Activated CD4-positive, alpha-beta T cell treated with anti-CD3 and anti-CD28 coated beads, Interleukin-2, Interleukin-4, amounts not matched to agents 100 ng/mL and 50 ng/mL, durations not matched to agents 16 hours and 8 hours (primary cell): ENCODE data around the gene MAB21L3.
A peak's percentile ranks its signal among the peaks of the same experiment; 100 is the strongest.
"Not testable (repeated sequence)": the region's sequence is repeated elsewhere in the genome, so short reads cannot be mapped to it uniquely, and the experiment has no call there.

ENCODE experiments used
- DNase-seq: peaks from one replicate; pipeline ENCODE4 v3.0.0-alpha.2; 2020; ENCODE audit warnings: low spot score

MAB21L3 gene

GRCh38 chr1:116138277-116138792 lies 27.1 kb downstream of the MAB21L3 start:
- DNase-seq, result no peak

- no peak for DNase-seq
Observed at GRCh38 chr1:116139592-116140134, 28.5 kb downstream of the MAB21L3 start.

GRCh38 chr1:116144151-116144550 lies 33.0 kb downstream of the MAB21L3 start:
- no peak for DNase-seq

- DNase-seq, result not testable (repeated sequence)
Observed at GRCh38 chr1:116146447-116147113, 35.4 kb downstream of the MAB21L3 start.

- no peak for DNase-seq
Observed at GRCh38 chr1:116147114-116147510, 35.9 kb downstream of the MAB21L3 start.

- DNase-seq, result no peak
Observed at GRCh38 chr1:116147972-116148371, 36.8 kb downstream of the MAB21L3 start.

GRCh38 chr1:116148967-116149366 lies 37.8 kb downstream of the MAB21L3 start:
- no peak for DNase-seq

GRCh38 chr1:116150368-116150767 lies 39.2 kb downstream of the MAB21L3 start:
- DNase-seq, result no peak

GRCh38 chr1:116151739-116152576 lies 40.8 kb downstream of the MAB21L3 start:
- DNase-seq, result peak; percentile 73

- DNase-seq, result no peak
Observed at GRCh38 chr1:116152577-116152943, 41.4 kb downstream of the MAB21L3 start.

- DNase-seq, result no peak
Observed at GRCh38 chr1:116152950-116153691, 41.9 kb downstream of the MAB21L3 start.

GRCh38 chr1:116153692-116154031 lies 42.5 kb downstream of the MAB21L3 start:
- DNase-seq, result no peak

- no peak for DNase-seq
Observed at GRCh38 chr1:116154536-116154935, 43.3 kb downstream of the MAB21L3 start.

- no peak for DNase-seq
Observed at GRCh38 chr1:116157096-116157495, 45.9 kb downstream of the MAB21L3 start.

- DNase-seq, result no peak
Observed at GRCh38 chr1:116159177-116159576, 48.0 kb downstream of the MAB21L3 start.

GRCh38 chr1:116159611-116160010 lies 48.4 kb downstream of the MAB21L3 start:
- DNase-seq, result no peak

- DNase-seq, result no peak
Observed at GRCh38 chr1:116161390-116161789, 50.2 kb downstream of the MAB21L3 start.

- DNase-seq, result no peak
Observed at GRCh38 chr1:116161877-116162390, 50.7 kb downstream of the MAB21L3 start.

GRCh38 chr1:116163533-116163932 lies 52.3 kb downstream of the MAB21L3 start:
- DNase-seq, result no peak

GRCh38 chr1:116164150-116164549 lies 53.0 kb downstream of the MAB21L3 start:
- DNase-seq, result no peak

GRCh38 chr1:116164604-116165368 lies 53.6 kb downstream of the MAB21L3 start:
- DNase-seq, result no peak
